Activated CD4-positive, alpha-beta T cell treated with anti-CD3 and anti-CD28 coated beads, Interleukin-2, amount 50 U/mL, for 24 hours (primary cell): ENCODE measurements around the gene PACRG.

Experiments used
- DNase-seq, 2 donors: peaks; one replicate each; pipeline ENCODE4 v3.0.0-alpha.2; 2020; ENCODE audit warnings: low read depth in 1 of 2, low spot score in 1 of 2

Gene PACRG

DNA sequence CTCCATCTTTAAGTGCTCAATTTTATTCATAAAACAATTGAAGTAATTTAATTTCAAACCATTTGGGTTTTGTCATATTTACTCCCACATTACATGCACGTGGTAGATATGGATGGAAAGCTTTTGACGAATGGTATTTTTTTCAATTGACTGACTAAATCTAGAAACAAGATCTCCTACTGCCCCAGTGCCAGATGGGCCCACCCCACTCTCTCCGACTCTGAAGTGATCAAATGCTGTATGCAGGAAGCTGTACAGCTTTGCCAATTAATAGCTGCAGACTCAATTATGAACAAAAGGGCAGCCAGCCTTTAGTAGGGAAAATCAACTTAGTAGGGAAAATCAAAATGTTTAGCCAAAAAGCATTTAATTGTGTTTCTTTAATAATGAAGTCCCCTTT lies 46.2 kb downstream of the PACRG start:
- DNase-seq: no peak

DNA sequence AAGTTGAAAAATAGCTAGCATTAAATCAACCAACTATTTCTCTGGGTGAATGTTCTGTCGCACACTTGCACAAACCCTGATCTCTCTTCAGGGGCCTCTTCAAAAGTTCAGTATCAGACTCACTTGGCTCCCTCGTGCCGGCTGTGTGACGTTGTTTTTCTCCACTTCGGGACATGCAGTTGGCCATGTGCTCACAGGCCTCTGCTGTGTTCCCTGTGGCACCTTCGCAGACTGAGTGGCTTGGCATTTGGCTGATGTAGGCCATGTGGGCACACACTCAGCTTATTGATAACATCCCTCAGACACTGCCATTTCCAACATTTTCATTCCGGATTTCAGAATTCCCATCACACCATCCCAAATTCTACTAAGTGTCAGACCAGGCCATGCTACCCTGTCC lies 49.3 kb downstream of the PACRG start:
- DNase-seq: no peak

DNA sequence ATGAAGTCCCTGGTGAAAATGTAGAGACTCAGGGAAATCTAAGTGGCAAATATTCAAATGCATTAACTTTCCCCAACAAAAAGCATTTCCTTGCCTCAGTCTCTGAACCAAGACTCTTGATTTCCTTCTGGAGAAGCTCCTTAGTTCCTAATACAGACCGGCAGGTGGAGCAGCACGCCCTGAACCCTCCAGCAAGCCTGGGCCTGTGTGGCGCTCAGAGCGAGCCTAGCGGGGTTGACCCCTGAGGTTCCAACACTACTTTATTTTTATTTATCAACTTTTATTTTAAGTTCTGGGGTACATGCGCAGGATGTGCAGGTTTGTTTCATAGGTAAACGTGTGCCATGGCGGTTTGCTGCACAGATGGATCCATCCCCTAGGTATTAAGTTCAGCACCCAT lies 50.8 kb downstream of the PACRG start:
- DNase-seq: no peak

DNA sequence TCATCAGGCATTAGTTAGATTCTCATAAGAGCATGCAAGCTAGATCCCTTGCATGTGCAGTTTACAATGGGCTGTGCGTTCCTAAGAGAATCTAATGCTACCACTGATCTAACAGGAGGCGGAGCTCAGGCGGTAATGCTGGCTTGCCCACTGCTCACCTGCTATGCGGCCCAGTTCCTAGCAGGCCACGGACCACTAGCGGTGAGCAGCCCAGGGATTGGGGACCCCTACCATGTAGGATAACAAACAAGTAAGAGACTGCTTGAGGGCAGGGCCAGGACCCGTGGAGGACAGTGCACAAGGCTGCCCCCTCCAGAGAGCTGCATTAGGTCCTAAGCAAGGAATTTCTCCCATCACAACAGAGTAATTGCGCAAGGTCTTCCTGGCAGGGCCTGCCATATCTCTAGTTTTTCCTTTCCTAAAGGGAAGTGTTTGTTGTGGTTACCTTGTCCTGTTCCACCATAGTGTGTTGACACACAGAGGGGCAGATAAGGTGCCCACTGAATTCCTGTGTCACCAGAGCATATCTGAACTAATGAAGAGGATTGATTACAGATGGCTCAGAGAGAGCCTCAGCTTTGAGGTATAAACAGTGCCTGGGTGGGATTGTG lies 58.0 kb downstream of the PACRG start:
- no peak for DNase-seq

DNA sequence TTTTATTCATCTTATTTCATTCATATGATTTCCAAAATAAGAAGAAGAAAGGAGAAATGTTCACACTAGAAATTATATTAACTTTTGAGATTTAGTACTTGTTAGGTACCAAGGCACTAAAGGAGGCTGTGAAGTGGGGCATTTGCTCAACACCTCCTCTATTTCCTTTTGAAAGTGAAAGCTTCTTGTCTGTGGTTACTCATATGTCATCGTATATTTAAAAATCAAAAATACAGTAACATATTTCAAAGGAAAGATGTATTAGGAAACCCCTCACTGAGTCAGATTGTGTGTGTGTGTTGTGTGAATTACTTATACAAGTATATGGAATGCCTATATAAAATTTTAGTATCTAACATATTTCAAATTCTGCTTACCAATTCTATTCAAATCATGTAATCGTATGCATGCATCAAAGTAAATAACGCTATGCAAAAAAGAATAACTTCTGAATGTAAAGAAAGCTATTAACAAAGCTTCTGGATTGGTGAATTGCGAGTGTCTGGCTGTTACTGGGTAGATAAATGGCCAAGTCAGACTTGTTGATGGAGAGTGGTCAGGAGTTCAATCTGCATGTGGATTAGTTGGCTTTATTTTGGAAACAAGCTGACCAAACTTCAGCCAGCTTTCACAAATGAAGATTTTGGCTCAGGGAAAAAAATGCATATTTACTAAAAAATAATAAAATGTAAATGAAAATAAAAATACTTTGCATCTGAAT lies 70.9 kb downstream of the PACRG start:
- DNase-seq: no peak

DNA sequence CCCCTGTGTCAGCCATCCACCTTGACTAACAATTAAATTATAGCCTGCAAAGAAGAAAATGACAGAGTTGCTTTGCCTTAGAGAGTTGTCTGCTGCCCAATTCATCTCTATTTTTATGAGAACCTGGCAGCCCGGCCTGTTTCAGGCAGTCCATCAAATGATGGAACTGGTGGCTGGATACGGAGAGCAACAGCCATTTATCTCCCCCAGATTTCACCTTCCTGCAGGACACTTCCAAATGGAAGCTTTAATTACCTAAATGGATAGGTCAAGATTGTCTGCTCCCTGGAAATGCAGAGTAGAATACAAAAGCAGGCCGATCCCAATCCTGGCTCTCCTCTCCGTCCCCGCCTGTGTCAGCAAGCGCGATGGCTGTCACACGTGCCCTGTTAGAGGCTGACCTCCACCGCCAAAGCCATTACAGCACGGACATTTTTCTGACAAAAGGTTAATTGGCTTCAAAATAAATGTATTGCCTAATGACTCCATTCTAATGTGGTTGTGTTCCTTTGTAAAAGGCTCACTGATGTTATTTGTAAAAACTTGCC lies 86.7 kb downstream of the PACRG start:
- no peak for DNase-seq

DNA sequence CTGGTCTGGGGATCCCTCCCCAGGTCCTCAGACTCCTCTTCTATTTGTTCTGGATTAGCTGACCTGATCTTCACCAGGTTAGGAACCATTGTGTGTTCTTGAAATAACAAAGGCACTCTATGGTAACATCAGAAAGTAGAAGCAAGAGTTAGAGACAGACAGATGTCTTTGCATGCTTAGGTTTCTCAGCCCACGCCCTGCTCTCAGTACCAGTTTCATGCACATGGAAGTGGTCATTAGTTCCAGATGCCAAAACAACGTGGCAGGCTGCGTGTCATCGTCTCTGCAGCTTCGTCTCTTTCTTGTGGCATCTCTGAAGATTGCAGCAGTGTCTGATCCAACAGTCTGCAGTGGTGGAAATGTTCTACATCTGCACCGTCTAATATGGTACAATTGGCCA lies 89.4 kb downstream of the PACRG start:
- no peak for DNase-seq

DNA sequence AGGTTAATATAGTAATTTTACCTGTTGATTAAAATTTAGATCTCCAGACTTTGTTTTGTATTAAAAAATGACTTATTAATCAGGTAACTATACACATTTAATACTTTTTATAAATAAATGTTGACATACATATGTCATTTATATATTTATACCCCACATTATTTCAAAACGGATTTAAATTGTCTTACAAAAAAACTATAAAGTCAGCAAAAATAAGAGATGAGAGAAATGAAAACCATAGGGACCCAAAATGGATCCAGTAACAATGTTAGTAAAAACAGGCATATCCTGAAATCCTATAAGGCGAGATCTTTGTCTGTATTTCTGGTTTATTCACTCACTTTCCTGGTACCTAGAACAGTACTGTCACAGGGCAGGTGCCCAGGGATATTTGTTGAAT lies 91.5 kb downstream of the PACRG start:
- DNase-seq: no peak

DNA sequence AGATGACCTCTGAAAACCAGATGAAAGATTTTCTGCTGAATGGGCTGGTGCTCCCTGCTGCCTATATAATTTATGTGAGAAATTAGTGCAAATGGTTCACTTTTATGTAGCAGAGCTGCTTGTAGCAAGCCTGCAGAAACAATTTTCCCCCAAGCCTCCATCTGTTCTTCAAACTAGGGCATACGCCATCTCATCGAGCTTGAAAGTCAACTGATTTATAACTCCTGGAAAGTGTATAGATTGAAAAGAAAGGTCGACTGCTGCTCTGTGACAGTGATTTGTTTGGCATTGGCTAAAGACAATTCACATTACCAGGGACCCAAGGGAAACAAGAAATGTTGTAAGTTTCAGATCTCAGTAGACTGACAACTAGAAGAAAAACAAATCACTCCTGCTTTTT lies 93.3 kb downstream of the PACRG start:
- DNase-seq: no peak

DNA sequence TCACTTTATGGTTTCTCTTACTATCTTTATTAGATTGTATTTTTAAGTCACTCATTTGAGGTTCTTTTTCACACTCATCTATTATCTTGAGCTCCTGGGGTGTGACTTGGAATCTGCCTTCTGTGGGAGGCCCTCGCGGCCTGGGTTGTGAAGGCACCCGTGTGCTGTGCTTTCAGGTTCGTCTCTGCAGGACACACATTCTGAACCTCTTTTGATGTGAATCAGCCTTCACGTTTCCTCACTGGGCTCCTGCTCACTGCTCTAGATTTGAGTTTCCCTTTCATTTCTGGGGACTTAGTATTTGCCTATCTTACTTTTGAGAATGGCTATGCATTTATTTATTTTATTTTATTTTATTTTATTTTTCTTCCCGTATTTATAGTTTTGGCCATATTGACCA lies 97.8 kb downstream of the PACRG start:
- DNase-seq: no peak

DNA sequence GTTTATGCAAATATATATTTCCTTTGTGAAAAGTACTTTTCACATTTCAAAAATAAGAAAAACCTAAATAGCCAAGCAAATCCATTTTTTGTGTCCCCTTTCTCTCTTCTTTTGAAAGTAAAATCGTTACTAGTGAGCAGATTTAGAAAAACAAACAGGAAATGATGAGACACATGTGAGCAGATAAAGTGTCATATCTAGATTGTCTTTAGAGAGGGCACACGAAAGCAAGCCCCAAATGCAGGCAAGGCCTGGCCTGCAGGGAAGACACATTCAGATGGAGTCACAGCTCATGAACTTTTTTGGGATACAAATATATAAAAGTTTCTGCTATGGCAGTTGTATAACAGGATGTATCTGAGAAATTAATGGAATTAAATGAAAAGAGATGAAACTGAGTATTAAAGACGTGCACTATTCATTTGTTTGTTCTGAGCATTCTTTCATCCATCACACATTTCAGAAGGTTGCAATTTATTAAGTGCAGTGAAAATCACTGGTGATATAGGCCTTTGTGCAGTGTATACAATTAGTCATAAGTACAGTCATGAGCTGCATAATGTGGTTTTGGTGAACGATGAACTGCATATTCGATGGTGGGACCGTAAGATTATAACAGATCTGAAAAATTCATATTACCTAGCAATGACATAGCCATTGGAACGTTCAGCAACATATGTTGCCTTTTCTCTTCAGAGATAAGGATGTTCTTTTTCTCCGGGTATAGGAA lies 101.4 kb downstream of the PACRG start:
- DNase-seq: no peak

DNA sequence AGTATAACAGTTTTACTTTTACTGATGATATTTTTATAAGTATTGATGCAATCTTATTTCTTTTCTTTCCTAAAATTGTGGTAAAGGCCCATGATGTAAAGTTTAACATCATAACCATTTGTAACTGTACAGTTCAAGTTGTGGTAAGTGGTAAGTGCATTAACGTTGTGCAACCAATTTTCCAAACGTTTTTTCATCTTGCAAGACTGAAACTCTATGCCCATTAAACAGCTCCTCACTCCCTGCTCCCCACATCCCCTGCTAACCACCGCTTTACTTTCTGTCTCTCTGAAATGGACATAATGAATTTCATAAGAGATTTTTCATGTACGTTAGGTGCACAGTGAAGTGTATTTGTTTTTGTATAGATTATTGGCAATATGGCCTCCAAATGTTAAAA lies 106.0 kb downstream of the PACRG start:
- no peak for DNase-seq

DNA sequence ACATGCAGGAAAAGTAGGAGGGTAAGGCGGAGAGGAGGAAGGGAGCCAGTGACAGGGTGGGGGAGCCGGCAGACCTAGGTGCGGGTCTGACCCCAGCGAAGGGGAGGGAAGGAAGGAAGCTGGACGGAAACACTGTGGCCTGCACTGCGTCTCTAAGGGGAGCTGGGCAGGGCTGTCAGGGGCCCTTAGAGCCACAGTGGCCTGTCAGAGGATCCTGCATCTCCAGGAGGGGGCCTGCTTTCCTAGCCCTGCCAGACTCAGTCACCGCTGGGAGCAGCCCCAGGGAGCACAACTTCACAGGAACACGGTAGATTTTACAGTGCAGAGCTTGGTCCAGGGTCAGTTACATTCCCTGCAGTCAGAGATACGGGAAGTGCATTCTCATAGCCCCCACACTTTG lies 118.2 kb downstream of the PACRG start:
- DNase-seq: no peak

DNA sequence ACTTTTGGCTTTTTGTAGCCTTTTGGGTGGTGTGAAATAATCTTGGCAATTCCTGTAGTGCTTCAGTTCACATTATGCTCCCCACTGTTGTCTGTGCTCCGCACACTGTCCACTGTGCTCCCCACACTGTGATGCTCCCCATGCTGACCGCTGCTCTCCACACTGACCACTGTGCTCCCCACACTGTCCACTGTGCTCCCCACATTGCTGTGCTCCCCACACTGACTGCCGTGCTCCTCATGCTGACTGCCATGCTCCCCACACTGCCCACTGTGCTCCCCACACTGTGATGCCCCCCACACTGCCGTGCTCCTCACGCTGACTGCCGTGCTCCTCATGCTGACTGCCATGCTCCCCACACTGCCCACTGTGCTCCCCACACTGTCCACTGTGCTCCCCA lies 118.9 kb downstream of the PACRG start:
- no peak for DNase-seq

DNA sequence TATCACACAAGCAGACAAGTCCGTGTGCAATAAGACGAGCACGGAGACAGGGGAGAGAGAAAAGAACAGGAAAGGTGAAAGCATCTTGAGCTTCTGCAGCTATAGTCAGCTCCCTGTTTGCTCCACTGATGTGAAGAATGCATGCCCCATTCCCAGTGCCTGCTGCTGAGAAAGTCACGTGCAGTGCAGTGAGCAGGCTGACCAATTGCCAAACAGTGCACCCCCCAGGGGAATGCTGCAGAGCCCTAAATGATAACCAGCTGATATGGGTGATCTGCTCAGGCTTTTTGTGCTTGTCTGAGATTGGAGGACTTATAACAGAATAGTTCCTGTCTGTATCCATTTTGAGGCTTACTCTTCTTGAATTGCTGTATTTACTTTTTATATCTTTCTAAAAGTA lies 121.5 kb downstream of the PACRG start:
- no peak for DNase-seq

DNA sequence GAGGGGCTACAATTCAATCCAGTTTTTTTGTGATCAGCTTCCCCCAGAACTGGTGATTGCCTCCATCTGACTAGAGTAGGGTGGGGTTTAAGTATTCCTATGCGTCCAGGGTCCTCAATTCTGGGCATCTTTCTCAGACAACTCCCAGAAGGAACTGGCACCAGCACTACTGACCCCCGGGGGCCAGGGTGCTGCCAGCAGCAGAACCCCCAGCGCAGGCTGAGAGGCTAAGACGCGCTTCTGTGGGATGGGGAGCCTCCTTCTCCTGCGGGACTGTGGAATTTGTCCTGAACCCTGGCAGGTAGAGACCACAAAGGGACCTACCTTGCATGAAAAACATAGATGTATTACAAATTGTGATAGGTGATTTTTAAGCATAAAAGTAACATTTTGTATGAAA lies 124.4 kb downstream of the PACRG start:
- no peak for DNase-seq

DNA sequence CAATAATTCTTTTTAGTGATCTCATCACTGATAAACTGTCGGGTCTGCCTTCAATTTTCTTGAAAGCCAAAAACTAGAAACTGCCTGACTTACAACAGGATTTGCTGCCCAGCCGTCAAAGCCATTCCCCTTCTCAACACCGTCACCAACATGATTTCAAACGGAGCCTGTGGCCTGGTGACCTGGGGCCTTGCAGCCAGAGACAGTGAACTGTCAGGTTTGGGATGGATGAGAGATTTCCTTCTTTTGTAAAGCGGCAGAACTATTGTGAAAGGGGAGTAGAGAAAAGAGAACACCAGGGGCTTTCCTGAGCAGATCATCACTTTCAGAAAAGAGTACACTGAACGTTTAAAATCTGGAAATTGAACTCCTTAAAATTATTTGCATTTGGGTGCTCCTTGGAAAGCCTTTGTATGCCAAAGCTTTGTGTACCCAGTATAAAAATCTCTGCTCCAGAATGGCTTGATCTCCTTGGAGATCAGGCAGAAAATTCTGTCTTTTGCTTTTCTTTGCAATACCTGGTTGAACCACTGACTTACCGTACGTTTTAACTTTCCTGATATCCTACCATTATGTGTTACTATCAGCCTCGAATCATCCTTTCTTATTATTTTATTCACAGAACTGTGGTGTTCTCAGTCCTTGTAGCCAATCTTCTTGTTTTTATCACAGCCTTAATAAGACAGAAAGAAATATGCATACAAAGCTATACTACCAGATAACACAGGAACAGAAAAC lies 125.2 kb downstream of the PACRG start:
- DNase-seq: no peak

DNA sequence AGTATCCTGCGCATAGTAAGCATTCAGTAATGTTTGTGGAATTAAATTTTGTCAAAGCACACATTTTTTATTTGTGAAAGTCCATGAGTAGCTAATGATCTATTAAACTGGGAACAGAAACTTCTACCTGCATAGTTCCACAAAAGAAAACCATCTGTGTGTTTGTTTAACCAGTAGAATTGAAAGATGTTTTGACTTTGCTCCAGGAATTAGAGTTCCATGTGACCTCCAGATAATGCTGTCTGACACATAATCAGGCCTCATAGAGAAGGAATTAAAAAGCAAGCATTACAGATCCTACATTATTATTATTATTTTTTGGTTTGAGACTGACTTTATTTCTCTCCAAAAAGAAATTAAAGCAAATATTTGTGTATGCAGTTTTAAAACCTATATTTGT lies 126.5 kb downstream of the PACRG start:
- DNase-seq: no peak

DNA sequence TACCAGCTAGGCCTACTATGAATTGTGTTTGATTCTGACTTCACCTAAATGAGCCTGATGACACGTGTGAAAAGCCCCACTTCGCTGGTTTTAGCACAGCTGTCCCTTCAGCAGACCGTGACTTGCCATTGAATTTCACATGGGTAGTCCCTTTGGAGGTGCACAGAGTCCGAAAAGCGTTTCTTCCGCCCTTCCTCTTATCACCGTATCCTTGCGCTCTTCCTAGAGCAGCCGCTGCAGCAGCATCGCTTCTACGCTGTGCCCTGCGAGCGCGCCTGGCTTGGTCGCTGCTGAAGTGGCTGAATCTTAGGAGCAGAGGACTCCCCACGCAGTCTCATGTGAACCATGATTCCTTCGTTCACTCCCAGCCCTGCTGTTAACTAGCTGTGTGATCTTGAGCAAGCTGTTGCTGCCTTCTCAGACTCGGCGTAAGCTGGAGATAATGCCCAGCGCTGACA lies 127.0 kb downstream of the PACRG start:
- no peak for DNase-seq

DNA sequence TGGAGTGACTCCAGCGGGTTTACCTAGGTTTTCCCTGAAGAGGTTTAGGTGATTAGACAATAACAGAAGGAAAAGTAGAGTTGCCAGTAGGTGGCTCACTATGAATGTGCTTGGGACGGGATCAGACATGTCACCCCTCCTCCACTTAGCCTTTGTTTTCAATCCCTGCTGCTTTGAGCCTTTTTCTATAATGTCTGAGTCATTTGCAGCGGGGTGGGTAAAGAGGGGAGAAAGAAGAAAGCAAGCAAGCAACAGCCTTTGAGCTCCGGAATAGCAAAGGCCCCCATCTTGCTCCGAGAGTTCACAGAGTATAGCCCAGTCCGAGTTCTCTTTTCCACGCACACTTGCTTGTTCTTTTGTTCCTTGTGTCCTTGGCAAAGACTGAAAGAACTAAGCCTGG lies 129.1 kb downstream of the PACRG start:
- DNase-seq: no peak

DNA sequence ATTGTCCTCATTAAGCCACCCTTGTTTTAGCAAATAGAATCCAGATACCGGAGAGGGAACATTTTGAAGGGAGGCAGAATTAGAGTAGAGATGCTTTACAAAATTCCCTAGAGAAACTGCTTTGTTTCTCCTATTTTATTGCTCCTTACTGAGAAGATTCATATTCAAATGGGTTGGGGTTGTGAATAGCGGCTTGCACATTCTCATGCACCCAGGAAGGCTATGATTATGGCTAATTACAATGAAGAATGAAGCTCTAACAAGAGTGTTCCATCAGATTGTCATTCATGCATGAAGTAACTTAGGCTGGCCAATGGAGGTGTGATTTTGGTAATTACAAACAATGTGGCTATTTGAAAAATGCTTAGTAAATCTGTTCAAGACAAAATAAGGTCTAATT lies 129.6 kb downstream of the PACRG start:
- no peak for DNase-seq

DNA sequence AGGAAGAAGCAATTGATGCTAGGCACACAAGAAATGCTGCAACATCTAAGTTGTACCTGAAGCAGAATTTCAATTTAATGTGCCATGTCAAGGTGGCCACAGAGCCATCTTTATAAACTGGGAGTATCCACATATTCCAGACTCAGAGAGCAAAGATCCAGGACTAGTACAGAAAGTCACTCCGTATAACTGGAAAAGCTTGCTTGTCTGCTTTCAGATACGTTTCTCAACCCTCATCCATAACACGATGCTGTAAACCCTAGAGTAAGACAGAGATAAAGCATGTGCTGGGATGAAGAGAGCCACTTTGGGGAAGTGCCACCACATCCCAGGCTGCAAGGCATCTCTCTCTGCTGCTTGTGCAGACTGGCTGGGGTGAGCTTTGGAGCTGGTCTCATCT lies 134.7 kb downstream of the PACRG start:
- no peak for DNase-seq
